Measurements from ENCODE around the gene CFAP161.
"Not testable (repeated sequence)": the region's sequence is repeated elsewhere in the genome, so short reads cannot be mapped to it uniquely, and the experiment has no call there.

CFAP161 gene

GRCh38 chr15:81157195-81157938, 23.3 kb downstream of the CFAP161 start:
- DNase-seq, result no peak

GRCh38 chr15:81157939-81158223, 23.8 kb downstream of the CFAP161 start:
- no peak for DNase-seq

GRCh38 chr15:81158561-81158960, 24.5 kb downstream of the CFAP161 start:
- DNase-seq, result not testable (repeated sequence)

- DNase-seq, result no peak
Measured at GRCh38 chr15:81160312-81161159, 26.5 kb downstream of the CFAP161 start.

- DNase-seq, result no peak
Measured at GRCh38 chr15:81161160-81161673, 27.1 kb downstream of the CFAP161 start.

GRCh38 chr15:81161851-81162250, 27.8 kb downstream of the CFAP161 start:
- no peak for DNase-seq

- DNase-seq, result no peak
Measured at GRCh38 chr15:81163961-81164800, 30.1 kb downstream of the CFAP161 start.

GRCh38 chr15:81165535-81165934, 31.5 kb downstream of the CFAP161 start:
- no peak for DNase-seq

- DNase-seq, result no peak
Measured at GRCh38 chr15:81166636-81167305, 32.7 kb downstream of the CFAP161 start.

- no peak for DNase-seq
Measured at GRCh38 chr15:81168131-81168526, 34.1 kb downstream of the CFAP161 start.

GRCh38 chr15:81168644-81169043, 34.6 kb downstream of the CFAP161 start:
- no peak for DNase-seq

- no peak for DNase-seq
Measured at GRCh38 chr15:81170511-81170910, 36.4 kb downstream of the CFAP161 start.

- no peak for DNase-seq
Measured at GRCh38 chr15:81171286-81171685, 37.2 kb downstream of the CFAP161 start.

GRCh38 chr15:81174125-81174791, 40.2 kb downstream of the CFAP161 start:
- DNase-seq, result peak in 1 of 58 donors; percentile 16

- DNase-seq, result peak in 1 of 58 donors; percentile 21
Measured at GRCh38 chr15:81174792-81175327, 40.8 kb downstream of the CFAP161 start.

- DNase-seq, result no peak
Measured at GRCh38 chr15:81175496-81175895, 41.4 kb downstream of the CFAP161 start.

- DNase-seq, result no peak
Measured at GRCh38 chr15:81176291-81176893, 42.3 kb downstream of the CFAP161 start.

GRCh38 chr15:81178365-81178764, 44.3 kb downstream of the CFAP161 start:
- DNase-seq, result no peak

- no peak for DNase-seq
Measured at GRCh38 chr15:81181220-81181619, 47.1 kb downstream of the CFAP161 start.
